ENCODE results near the gene LRRFIP2. TPM values are rescaled to one million over a fixed set of nuclear protein-coding genes. Genes with fewer than 3 reads are reported as not detected.
A peak's percentile ranks its signal among the peaks of the same experiment; 100 is the strongest.

Gene LRRFIP2
- total and polyA plus RNA-seq, 2 of the 4 experiments (the other 2 are of a cell fraction) = 20.6 to 31.0 TPM

- peak overlapping the region; percentile 14 for H2BK5ac ChIP-seq (ENCODE audit: low read depth, low read length, poor library complexity, severe bottlenecking)
- H3K23ac ChIP-seq (ENCODE audit: low read depth, low read length) = peak overlapping the region; percentile 39; the same call in 1 of the 2 replicates
- H3K36me3 ChIP-seq (ENCODE audit: control insufficient read depth, insufficient read depth, low read length) = no peaks in the 10 kb centered on the region
- H3K56ac ChIP-seq (ENCODE audit: extremely low read depth, insufficient read depth, low read length) = no peak overlapping the region
- no peaks in the 10 kb centered on the region; the same call in 1 of the 2 replicates for H3K9me1 ChIP-seq (ENCODE audit: insufficient read depth, low read length)
- peak overlapping the region; percentile 37 for H3K4me2 ChIP-seq (ENCODE audit: low read depth, low read length)
- no peak overlapping the region for H2BK15ac ChIP-seq (ENCODE audit: low read depth, low read length)
- H3K27ac ChIP-seq (ENCODE audit: insufficient read depth, low read length) = no peak overlapping the region
- no peak overlapping the region for H4K91ac ChIP-seq (ENCODE audit: insufficient read depth, low read depth, low read length)
- peak overlapping the region; percentile 12; the same call in 1 of the 2 replicates for H2BK120ac ChIP-seq (ENCODE audit: low read depth, low read length)
- WGBS, 2 experiments (ENCODE audit: extremely low coverage in 2 of 2, insufficient read length in 1 of 2) = no CpG with 5 or more reads among the region's 5 CpGs
- intact Hi-C loops (cut with micrococcal nuclease) (no loop called here), in situ Hi-C loops (cut with MboI; ENCODE audit: low sequenced_read_pairs) (no loop called here), dilution Hi-C loops (cut with HindIII; ENCODE audit: low sequenced_read_pairs, unreplicated experiment) (no loop called here)
- no peak overlapping the region for H3K9ac ChIP-seq (ENCODE audit: low read depth, low read length)
- peaks cover 8% of the 10 kb centered on the region for H3K4me1 ChIP-seq (ENCODE audit: control insufficient read depth, insufficient read depth, low read length)
- peak overlapping the region; percentile 12; the same call in 1 of the 2 replicates for H3K14ac ChIP-seq (replicated peaks; ENCODE audit: low read depth, low read length)
- no peak overlapping the region for H3K4me3 ChIP-seq (ENCODE audit: insufficient read depth, low read depth, low read length)
- H3K79me1 ChIP-seq (ENCODE audit: low read depth in 1 of 2, low read length in 2 of 2) = peaks cover 41 to 69% of the 10 kb centered on the region in 2 experiments
- no TSS peak for BruUV-seq (replicated peaks)
- CTCF ChIA-PET = interaction anchor here (1.0 kb wide), 1 partner anchor 23 kb away, joined by 3 read pairs; no protein-coding TSS in a partner anchor
- H2BK20ac ChIP-seq (ENCODE audit: low read depth, low read length) = no peak overlapping the region
- H3K4ac ChIP-seq (ENCODE audit: low read depth, low read length) = peak overlapping the region; percentile 2; the same call in 1 of the 2 replicates
- DNase-seq (no peak), ATAC-seq (ENCODE audit: low read depth) (peak; percentile 44)
- H2AK9ac ChIP-seq (replicated peaks; ENCODE audit: low read depth, low read length, poor library complexity) = no peak overlapping the region
- TF ChIP-seq MXI1 (IDR thresholded peaks at IDR 0.05; ENCODE audit: borderline replicate concordance, low read depth, low read length) (no peak), BHLHE40 (IDR thresholded peaks at IDR 0.05; ENCODE audit: low read depth, low read length) (no peak), RAD21 (IDR thresholded peaks at IDR 0.05; ENCODE audit: low read length) (no peak), SMC3 (IDR thresholded peaks at IDR 0.05; ENCODE audit: low read depth, low read length) (no peak), RFX5 (IDR thresholded peaks at IDR 0.05; ENCODE audit: low read depth, low read length) (no peak), FOS (IDR thresholded peaks at IDR 0.05; ENCODE audit: low read depth, low read length) (no peak), MAFK (IDR thresholded peaks at IDR 0.05; ENCODE audit: low read depth, low read length) (no peak), POLR2A (IDR thresholded peaks at IDR 0.05; ENCODE audit: low read depth, low read length) (no peak), MAZ (IDR thresholded peaks at IDR 0.05; ENCODE audit: borderline replicate concordance, low read depth, low read length) (no peak), USF2 (IDR thresholded peaks at IDR 0.05; ENCODE audit: low read depth, low read length) (no peak)
- TF ChIP-seq, protein P1, sequence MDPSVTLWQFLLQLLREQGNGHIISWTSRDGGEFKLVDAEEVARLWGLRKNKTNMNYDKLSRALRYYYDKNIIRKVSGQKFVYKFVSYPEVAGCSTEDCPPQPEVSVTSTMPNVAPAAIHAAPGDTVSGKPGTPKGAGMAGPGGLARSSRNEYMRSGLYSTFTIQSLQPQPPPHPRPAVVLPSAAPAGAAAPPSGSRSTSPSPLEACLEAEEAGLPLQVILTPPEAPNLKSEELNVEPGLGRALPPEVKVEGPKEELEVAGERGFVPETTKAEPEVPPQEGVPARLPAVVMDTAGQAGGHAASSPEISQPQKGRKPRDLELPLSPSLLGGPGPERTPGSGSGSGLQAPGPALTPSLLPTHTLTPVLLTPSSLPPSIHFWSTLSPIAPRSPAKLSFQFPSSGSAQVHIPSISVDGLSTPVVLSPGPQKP (IDR thresholded peaks at IDR 0.05; ENCODE audit: borderline replicate concordance, low read depth, low read length) = no peak
- TF ChIP-seq, protein P2, sequence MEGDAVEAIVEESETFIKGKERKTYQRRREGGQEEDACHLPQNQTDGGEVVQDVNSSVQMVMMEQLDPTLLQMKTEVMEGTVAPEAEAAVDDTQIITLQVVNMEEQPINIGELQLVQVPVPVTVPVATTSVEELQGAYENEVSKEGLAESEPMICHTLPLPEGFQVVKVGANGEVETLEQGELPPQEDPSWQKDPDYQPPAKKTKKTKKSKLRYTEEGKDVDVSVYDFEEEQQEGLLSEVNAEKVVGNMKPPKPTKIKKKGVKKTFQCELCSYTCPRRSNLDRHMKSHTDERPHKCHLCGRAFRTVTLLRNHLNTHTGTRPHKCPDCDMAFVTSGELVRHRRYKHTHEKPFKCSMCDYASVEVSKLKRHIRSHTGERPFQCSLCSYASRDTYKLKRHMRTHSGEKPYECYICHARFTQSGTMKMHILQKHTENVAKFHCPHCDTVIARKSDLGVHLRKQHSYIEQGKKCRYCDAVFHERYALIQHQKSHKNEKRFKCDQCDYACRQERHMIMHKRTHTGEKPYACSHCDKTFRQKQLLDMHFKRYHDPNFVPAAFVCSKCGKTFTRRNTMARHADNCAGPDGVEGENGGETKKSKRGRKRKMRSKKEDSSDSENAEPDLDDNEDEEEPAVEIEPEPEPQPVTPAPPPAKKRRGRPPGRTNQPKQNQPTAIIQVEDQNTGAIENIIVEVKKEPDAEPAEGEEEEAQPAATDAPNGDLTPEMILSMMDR (conservative IDR thresholded peaks at IDR 0.05; ENCODE audit: low read depth, low read length) = no peak
- no peak overlapping the region; a peak in 1 of 4 replicates for H4K8ac ChIP-seq (ENCODE audit: low read depth in 2 of 2, low read length in 2 of 2)
- H2AK5ac ChIP-seq (ENCODE audit: low read depth, low read length) = no peak overlapping the region
- peak overlapping the region; percentile 47; the same call in 1 of the 2 replicates for H3K18ac ChIP-seq (ENCODE audit: low read depth, low read length)
- POLR2A ChIA-PET (ENCODE audit: unreplicated experiment) = no interaction called here
- H4K5ac ChIP-seq (ENCODE audit: low read depth, low read length) = no peak overlapping the region; the same call in 1 of the 2 replicates
- H3K27me3 ChIP-seq (ENCODE audit: control insufficient read depth, insufficient read depth, low read length) = no peaks in the 10 kb centered on the region
- H2AFZ ChIP-seq (replicated peaks; ENCODE audit: low read length, poor library complexity) = no peak overlapping the region
- H4K20me1 ChIP-seq (ENCODE audit: insufficient read depth, low read length) = peaks cover 8% of the 10 kb centered on the region; the same call in 1 of the 2 replicates
- H3K9me3 ChIP-seq (ENCODE audit: control insufficient read depth, insufficient read depth, low read length) = no peaks in the 10 kb centered on the region
Measured at GRCh38 chr3:37130984-37131859, 43.2 kb downstream of the LRRFIP2 start.

Measured in IMR-90 (cell line).